Measurements from ENCODE around the gene DBX1. TPM values are rescaled to one million over a fixed set of nuclear protein-coding genes. Genes with fewer than 3 reads are reported as not detected.

DBX1 gene
- total RNA-seq, 1 donor from 2014 or later, result not detected

- FAIRE-seq (no peak), DNase-seq (ENCODE audit: low read depth) (no peak)
- Mint-ChIP-seq H3K4me1 (ENCODE audit: low read depth, unreplicated experiment) (peaks cover 19% of the 10 kb centered on the region), H3K36me3 (ENCODE audit: low read depth, unreplicated experiment) (peaks cover 20% of the 10 kb centered on the region), H3K4me3 (ENCODE audit: unreplicated experiment) (no peak overlapping the region), H3K27ac (ENCODE audit: unreplicated experiment) (no peak overlapping the region), H3K9me3 (ENCODE audit: unreplicated experiment) (peaks cover 5% of the 10 kb centered on the region), H3K27me3 (ENCODE audit: low read depth, unreplicated experiment) (no peaks in the 10 kb centered on the region)
- no peaks in the 10 kb centered on the region for H3K79me2 ChIP-seq (ENCODE audit: insufficient read depth, low read length)
- H3K9ac ChIP-seq (ENCODE audit: low read length), result no peak overlapping the region
- H3K4me3 ChIP-seq (ENCODE audit: insufficient read depth, low read depth, low read length), result no peak overlapping the region
- H3K36me3 ChIP-seq (ENCODE audit: insufficient read depth, low read length), result no peaks in the 10 kb centered on the region
- H3K27ac ChIP-seq (ENCODE audit: low read depth, low read length), result no peak overlapping the region
- H3K27me3 ChIP-seq (ENCODE audit: insufficient read depth, low read length), result no peaks in the 10 kb centered on the region
- TF ChIP-seq EZH2 (IDR thresholded peaks at IDR 0.05; ENCODE audit: insufficient read depth, low read length) (no peak), CTCF (IDR thresholded peaks at IDR 0.05; ENCODE audit: insufficient read depth, low read depth, low read length) (no peak)
- H4K20me1 ChIP-seq (ENCODE audit: insufficient read depth, low read length), result no peaks in the 10 kb centered on the region
- H3K4me1 ChIP-seq (ENCODE audit: insufficient read depth, low read length), result peaks cover 11% of the 10 kb centered on the region
- no peak overlapping the region for H3K4me2 ChIP-seq (ENCODE audit: low read length)
- no peaks in the 10 kb centered on the region for H3K9me3 ChIP-seq (ENCODE audit: insufficient read depth, low read depth, low read length)
- H2AFZ ChIP-seq (ENCODE audit: low read depth, low read length), result no peak overlapping the region
Measured at GRCh38 chr11:20122131-20122530, 38.1 kb downstream of the DBX1 start.

GRCh38 chr11:20120134-20120925 lies 39.9 kb downstream of the DBX1 start:
- H3K79me2 ChIP-seq (ENCODE audit: insufficient read depth, low read length), result no peaks in the 10 kb centered on the region

More at GRCh38 chr11:20120134-20120925, 39.9 kb downstream of the DBX1 start:
- Histone ChIP-seq H3K27ac (ENCODE audit: low read depth, low read length) (no peak overlapping the region), H3K4me3 (ENCODE audit: insufficient read depth, low read depth, low read length) (no peak overlapping the region), H3K4me2 (ENCODE audit: low read length) (no peak overlapping the region), H3K27me3 (ENCODE audit: insufficient read depth, low read length) (no peaks in the 10 kb centered on the region), H3K9ac (ENCODE audit: low read length) (no peak overlapping the region), H4K20me1 (ENCODE audit: insufficient read depth, low read length) (no peaks in the 10 kb centered on the region), H2AFZ (ENCODE audit: low read depth, low read length) (no peak overlapping the region), H3K4me1 (ENCODE audit: insufficient read depth, low read length) (no peaks in the 10 kb centered on the region), H3K9me3 (ENCODE audit: insufficient read depth, low read depth, low read length) (no peaks in the 10 kb centered on the region), H3K36me3 (ENCODE audit: insufficient read depth, low read length) (no peaks in the 10 kb centered on the region)
- Mint-ChIP-seq H3K27ac (ENCODE audit: unreplicated experiment) (no peak overlapping the region), H3K4me1 (ENCODE audit: low read depth, unreplicated experiment) (peaks cover 10% of the 10 kb centered on the region), H3K36me3 (ENCODE audit: low read depth, unreplicated experiment) (peaks cover 20% of the 10 kb centered on the region), H3K9me3 (ENCODE audit: unreplicated experiment) (no peaks in the 10 kb centered on the region), H3K27me3 (ENCODE audit: low read depth, unreplicated experiment) (no peaks in the 10 kb centered on the region), H3K4me3 (ENCODE audit: unreplicated experiment) (no peak overlapping the region)
- DNase-seq (ENCODE audit: low read depth) (no peak), FAIRE-seq (no peak)
- TF ChIP-seq EZH2 (IDR thresholded peaks at IDR 0.05; ENCODE audit: insufficient read depth, low read length) (no peak), CTCF (IDR thresholded peaks at IDR 0.05; ENCODE audit: insufficient read depth, low read depth, low read length) (no peak)
